DND-41 (cell line): ENCODE data around the gene GAS2L2.

Experiments
- ATAC-seq: fragments of 200-7000 bp; cut with Tn5 transposase; 3 replicates; pipeline ENCODE4 v1.9.1; 2021; ENCODE audit warnings: low read depth; ENCODE audit not compliant: insufficient read depth
- DNase-seq: peaks from one replicate; pipeline ENCODE4 v3.0.0-alpha.2; 2020
- H2AFZ ChIP-seq: 2 replicates; pipeline ENCODE4 v1.6.0; 2012; ENCODE audit warnings: low read depth, low read length
- H3K27ac ChIP-seq: 2 replicates; pipeline ENCODE4 v1.5.1; 2012; ENCODE audit warnings: low read length, inconsistent platforms
- H3K27me3 ChIP-seq: fragments of 200-600 bp; sonication (generic); 2 replicates; pipeline ENCODE4 v1.6.0; 2012; ENCODE audit warnings: low read length, mild to moderate bottlenecking, inconsistent platforms; ENCODE audit not compliant: insufficient read depth, poor library complexity
- H3K36me3 ChIP-seq: 2 replicates; pipeline ENCODE4 v1.5.1; 2012; ENCODE audit warnings: low read length, inconsistent platforms; ENCODE audit not compliant: insufficient read depth
- H3K4me1 ChIP-seq: 2 replicates; pipeline ENCODE4 v1.5.1; 2012; ENCODE audit warnings: mild to moderate bottlenecking, low read length; ENCODE audit not compliant: insufficient read depth
- H3K4me2 ChIP-seq: 2 replicates; pipeline ENCODE4 v1.6.0; 2012; ENCODE audit warnings: mild to moderate bottlenecking, moderate library complexity, low read length, inconsistent platforms; ENCODE audit not compliant: insufficient read depth
- H3K4me3 ChIP-seq, 2 experiments: fragments of 200-600 bp in 1 of 2; shearing (Covaris generic) in 1 of 2; 2 replicates each; pipeline ENCODE4 v1.5.1; 2012 to 2016; ENCODE audit warnings: inconsistent platforms in 2 of 2, low read length in 2 of 2, mild to moderate bottlenecking in 2 of 2, low read depth in 1 of 2, moderate library complexity in 1 of 2
- H3K79me2 ChIP-seq: 2 replicates; pipeline ENCODE4 v1.6.0; 2012; ENCODE audit warnings: low read length, inconsistent platforms; ENCODE audit not compliant: insufficient read depth
- H3K9ac ChIP-seq: 2 replicates; pipeline ENCODE4 v1.6.0; 2012; ENCODE audit warnings: low read depth, mild to moderate bottlenecking, inconsistent platforms, low read length, moderate library complexity
- H3K9me3 ChIP-seq: 2 replicates; pipeline ENCODE4 v1.5.1; 2012; ENCODE audit warnings: low read length, moderate library complexity, mild to moderate bottlenecking, inconsistent platforms; ENCODE audit not compliant: insufficient read depth, severe bottlenecking
- H4K20me1 ChIP-seq: 2 replicates; pipeline ENCODE4 v1.6.0; 2012; ENCODE audit warnings: low read length; ENCODE audit not compliant: insufficient read depth
- CTCF ChIP-seq: IDR thresholded peaks from 2 replicates; pipeline ENCODE4 v1.5.1; 2012; ENCODE audit warnings: borderline replicate concordance, low read length, moderate library complexity, mild to moderate bottlenecking; ENCODE audit not compliant: poor library complexity, severe bottlenecking; ENCODE audit errors: extremely low read depth
- EZH2 ChIP-seq: IDR thresholded peaks from 3 replicates; pipeline ENCODE4 v1.6.1; 2012; ENCODE audit warnings: borderline replicate concordance, low read depth, mild to moderate bottlenecking, moderate library complexity, low read length, inconsistent platforms; ENCODE audit not compliant: severe bottlenecking

GAS2L2 gene

DNA sequence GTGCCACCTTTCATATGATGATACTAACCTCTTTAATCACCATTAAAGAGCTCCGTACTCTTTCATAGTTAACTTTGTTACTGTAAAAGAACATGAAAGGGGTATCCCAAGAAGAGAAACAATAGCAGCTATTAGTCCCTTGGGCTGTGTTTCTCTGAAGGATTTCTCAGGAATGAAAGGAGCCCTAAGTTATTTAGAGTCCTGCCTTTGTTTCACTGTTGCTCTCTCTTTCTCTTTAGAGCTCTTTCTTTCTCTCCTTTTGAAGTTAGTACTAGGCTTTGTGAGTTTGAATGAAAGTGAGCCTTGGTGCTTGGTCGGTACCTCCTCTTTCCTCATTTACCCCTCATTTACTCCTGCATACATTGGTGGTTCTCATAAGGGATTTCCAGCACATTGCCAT, 42.1 kb downstream of the GAS2L2 start:
- Histone ChIP-seq H3K9me3 (no peaks in the 10 kb centered on the region), H3K4me2 (no peak overlapping the region), H3K79me2 (no peaks in the 10 kb centered on the region), H3K4me3 (no peak overlapping the region), H3K9ac (no peak overlapping the region), H3K4me1 (no peaks in the 10 kb centered on the region), H2AFZ (no peak overlapping the region), H3K27me3 (no peaks in the 10 kb centered on the region), H3K36me3 (peaks cover 60% of the 10 kb centered on the region), H4K20me1 (no peaks in the 10 kb centered on the region), H3K27ac (no peak overlapping the region)
- no peak for TF ChIP-seq EZH2
- TF ChIP-seq CTCF: no peak
- no peak for ATAC-seq
- no peak for DNase-seq

GRCh38 chr17:35709874-35710273, 43.2 kb downstream of the GAS2L2 start:
- ATAC-seq (no peak), DNase-seq (no peak)
- Histone ChIP-seq H3K27ac (no peak overlapping the region), H3K4me1 (no peaks in the 10 kb centered on the region), H3K27me3 (no peaks in the 10 kb centered on the region), H3K79me2 (no peaks in the 10 kb centered on the region), H3K36me3 (peaks cover 52% of the 10 kb centered on the region), H2AFZ (no peak overlapping the region), H3K9me3 (no peaks in the 10 kb centered on the region), H3K4me2 (no peak overlapping the region), H3K4me3 (no peak overlapping the region), H4K20me1 (no peaks in the 10 kb centered on the region), H3K9ac (no peak overlapping the region)
- TF ChIP-seq EZH2 (no peak), CTCF (no peak)

- H3K9ac ChIP-seq: no peak overlapping the region
- H4K20me1 ChIP-seq: no peaks in the 10 kb centered on the region; the same call in 1 of the 2 replicates
- DNase-seq (no peak), ATAC-seq (no peak)
- no peaks in the 10 kb centered on the region for H3K27me3 ChIP-seq
- no peak overlapping the region for H3K4me3 ChIP-seq
- peaks cover 52% of the 10 kb centered on the region for H3K36me3 ChIP-seq
- no peak overlapping the region for H2AFZ ChIP-seq
- H3K4me1 ChIP-seq: no peaks in the 10 kb centered on the region
- no peaks in the 10 kb centered on the region for H3K79me2 ChIP-seq
- TF ChIP-seq EZH2 (no peak), CTCF (no peak)
- no peak overlapping the region for H3K4me2 ChIP-seq
- no peak overlapping the region for H3K27ac ChIP-seq
- no peaks in the 10 kb centered on the region for H3K9me3 ChIP-seq
These were observed 44.1 kb downstream of the GAS2L2 start for GRCh38 chr17:35708951-35709350.

DNA sequence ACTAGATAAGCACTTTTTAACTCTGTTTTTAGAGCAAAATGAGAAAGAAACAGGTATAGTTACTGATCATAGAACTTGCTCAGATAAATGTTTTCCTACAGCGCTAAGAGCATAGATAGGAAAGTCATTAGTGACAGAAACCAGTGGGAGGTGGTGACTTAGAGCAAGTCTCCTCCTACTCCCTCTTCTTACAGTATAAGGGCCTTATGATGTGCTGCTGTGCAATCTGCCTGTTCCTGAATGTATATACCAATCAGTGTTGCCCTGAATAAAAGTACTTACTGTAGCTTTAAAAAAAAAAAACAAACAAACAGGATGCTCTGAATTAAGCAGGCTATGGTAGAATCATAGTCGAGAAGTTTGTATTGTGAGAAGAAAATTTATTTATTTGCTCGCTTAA, 44.9 kb downstream of the GAS2L2 start:
- H3K9ac ChIP-seq: no peak overlapping the region
- H3K4me3 ChIP-seq: no peak overlapping the region
- no peaks in the 10 kb centered on the region for H3K79me2 ChIP-seq
- peaks cover 46% of the 10 kb centered on the region for H3K36me3 ChIP-seq
- no peaks in the 10 kb centered on the region for H3K9me3 ChIP-seq
- no peak for DNase-seq
- no peaks in the 10 kb centered on the region for H3K27me3 ChIP-seq
- no peaks in the 10 kb centered on the region; the same call in 1 of the 2 replicates for H4K20me1 ChIP-seq
- H3K4me1 ChIP-seq: no peaks in the 10 kb centered on the region
- no peak overlapping the region for H2AFZ ChIP-seq
- ATAC-seq: no peak
- TF ChIP-seq CTCF: no peak
- no peak for TF ChIP-seq EZH2
- H3K27ac ChIP-seq: no peak overlapping the region
- H3K4me2 ChIP-seq: no peak overlapping the region
